HepG2 (cell line): Measurements from ENCODE around the gene MRPS31. TPM values are rescaled to one million over a fixed set of nuclear protein-coding genes. Genes with fewer than 3 reads are reported as not detected.

Source experiments
- ATAC-seq: fragments of 200-7000 bp; cut with Tn5 transposase; 3 replicates; pipeline ENCODE4 v1.9.1; 2020; ENCODE audit warnings: mild to moderate bottlenecking, moderate library complexity
- BruUV-seq: library from RNA; stranded (reverse); fragments of 400-500 nt; replicated peaks from 2 replicates; lab custom pipeline; 2021; lab: Mats Ljungman, UMichigan
- CTCF ChIA-PET: fragments of 300-600 bp; formaldehyde crosslinking; extraction: SDS; loops from one replicate; lab custom pipeline; 2021; ENCODE audit warnings: low total read pairs, inconsistent platforms, low intra/inter-chr PET ratio; lab: Yijun Ruan, JAX
- POLR2A ChIA-PET: fragments of 350-600 bp; sonication (Branson Sonifier 250); formaldehyde crosslinking; loops from one replicate; lab custom pipeline; 2020; ENCODE audit warnings: antibody characterized with exemption, inconsistent platforms; lab: Yijun Ruan, JAX
- DNase-seq: peaks from one replicate; pipeline ENCODE4 v3.0.0-alpha.2; 2015; ENCODE audit warnings: low spot score
- FAIRE-seq: peaks from 3 replicates; lab custom pipeline; 2011; peaks lifted over from hg19 to GRCh38; lab: Jason Lieb, UNC
- H2AFZ ChIP-seq: one replicate; pipeline ENCODE4 v1.6.1; 2011; ENCODE audit warnings: low read length, inconsistent platforms
- H3K27ac ChIP-seq: fragments of 300-600 bp; 3 replicates; pipeline ENCODE4 v1.8.0; 2011; ENCODE audit warnings: mixed run types, mild to moderate bottlenecking, mixed read lengths, low read length, inconsistent platforms; ENCODE audit not compliant: insufficient read depth; ENCODE audit errors: extremely low read length
- H3K27me3 ChIP-seq, 2 experiments: fragments of 200-600 bp in 1 of 2; 2 replicates in 1 of 2; 3 replicates in 1 of 2; pipeline versions ENCODE4 v1.6.0 to v1.8.0; 2011; ENCODE audit warnings: low read length in 2 of 2, mild to moderate bottlenecking in 2 of 2, moderate library complexity in 2 of 2, inconsistent platforms in 1 of 2; ENCODE audit not compliant: insufficient read depth in 2 of 2, control insufficient read depth in 1 of 2
- H3K36me3 ChIP-seq, 2 experiments: fragments of 200-600 bp in 1 of 2; replicated peaks in 1 of 2; 2 replicates in 1 of 2; 3 replicates in 1 of 2; pipeline versions ENCODE4 v1.5.1 to v1.8.0; 2011; ENCODE audit warnings: low read length in 2 of 2, inconsistent platforms in 1 of 2; ENCODE audit not compliant: insufficient read depth in 2 of 2, control insufficient read depth in 1 of 2
- H3K4me1 ChIP-seq: 2 replicates; pipeline ENCODE4 v1.5.1; 2012; ENCODE audit warnings: low read length, inconsistent platforms; ENCODE audit not compliant: insufficient read depth
- H3K4me2 ChIP-seq: 2 replicates; pipeline ENCODE4 v1.6.0; 2011; ENCODE audit warnings: low read depth, low read length, inconsistent platforms
- H3K4me3 ChIP-seq, 3 experiments: fragments of 200-600 bp in 1 of 3; sonication (generic), shearing (Covaris generic) in 1 of 3; replicated peaks in 1 of 3; 2 replicates each; pipeline ENCODE4 v1.5.1; 2011 to 2016; ENCODE audit warnings: low read length in 3 of 3, inconsistent platforms in 2 of 3, low read depth in 2 of 3, mild to moderate bottlenecking in 2 of 3, control low read depth in 1 of 3, mixed read lengths in 1 of 3; ENCODE audit not compliant: insufficient read depth in 1 of 3
- H3K79me2 ChIP-seq: one replicate; pipeline ENCODE4 v1.6.1; 2011; ENCODE audit warnings: low read length, inconsistent platforms; ENCODE audit not compliant: insufficient read depth
- H3K9ac ChIP-seq: 2 replicates; pipeline ENCODE4 v1.6.0; 2011; ENCODE audit warnings: mild to moderate bottlenecking, low read depth, low read length, inconsistent platforms; ENCODE audit not compliant: insufficient read depth
- H3K9me3 ChIP-seq: 2 replicates; pipeline ENCODE4 v1.5.1; 2012; ENCODE audit warnings: mild to moderate bottlenecking, low read length
- H4K20me1 ChIP-seq: 2 replicates; pipeline ENCODE4 v1.6.0; 2011; ENCODE audit warnings: inconsistent platforms, mild to moderate bottlenecking, low read length, moderate library complexity; ENCODE audit not compliant: insufficient read depth
- CHCHD3 ChIP-seq: sonication (generic); formaldehyde crosslinking; IDR thresholded peaks from 2 replicates; pipeline ENCODE4 v1.8.0; 2022; ENCODE audit warnings: mild to moderate bottlenecking, missing genetic modification reagents, moderate library complexity
- MTERF4 ChIP-seq: sonication (generic); formaldehyde crosslinking; IDR thresholded peaks from 2 replicates; pipeline ENCODE4 v1.8.0; 2023; ENCODE audit warnings: mild to moderate bottlenecking, missing genetic modification reagents
- MTF2 ChIP-seq: sonication (generic); formaldehyde crosslinking; IDR thresholded peaks from 2 replicates; pipeline ENCODE4 v1.5.0; 2020; ENCODE audit warnings: missing genetic modification reagents, borderline replicate concordance
- NFYC ChIP-seq: IDR thresholded peaks from 2 replicates; pipeline ENCODE4 v1.6.1; 2016; ENCODE audit warnings: missing genetic modification reagents, missing compliant biosample characterization
- ZNF326 ChIP-seq: sonication (generic); formaldehyde crosslinking; IDR thresholded peaks from 2 replicates; pipeline ENCODE4 v1.4.0; 2020; ENCODE audit warnings: missing genetic modification reagents, borderline replicate concordance
- ZNF510 ChIP-seq: sonication (generic); formaldehyde crosslinking; IDR thresholded peaks from 2 replicates; pipeline ENCODE4 v1.4.0; 2020; ENCODE audit warnings: low read depth, mild to moderate bottlenecking, missing genetic modification reagents
- WGBS: methylation state at CpG from one replicate; pipeline ENCODE4 v1.1.6; 2017; ENCODE audit warnings: low lambda C conversion rate; 5-methylcytosine and 5-hydroxymethylcytosine counted together
- in situ Hi-C: cut with HindIII; loops from 2 replicates; pipeline ENCODE4 v1.10.0; 2017; ENCODE audit warnings: low pct_unique_long_range_greater_than_20kb; ENCODE audit not compliant: extremely low pct_ligation_motif_present
- intact Hi-C: fragments of 100-400 bp; cut with micrococcal nuclease; formaldehyde crosslinking; loops from one replicate; pipeline ENCODE4 v1.10.0; 2022; ENCODE audit not compliant: unreplicated experiment
- polyA plus RNA-seq, 8 experiments: library from polyadenylated mRNA; depleted of rRNA in 3 of 8; stranded (reverse) in 7 of 8; unstranded in 1 of 8; fragments of >200 nt; fragmentation: Illumina TruSeq in 4 of 8; extraction: Trizol in 4 of 8; gene quantifications; 2 replicates each; pipeline versions ENCODE4 v1.2.1 to v1.2.3, GENCODE V29; 2011 to 2016; ENCODE audit warnings: low read depth in 4 of 8, missing spikeins in 1 of 8, mixed read lengths in 1 of 8; ENCODE audit not compliant: insufficient read depth in 1 of 8
- total RNA-seq, 5 experiments: library from RNA; depleted of rRNA; stranded (reverse); fragments of >200 nt; fragmentation: Illumina TruSeq; extraction: Trizol; gene quantifications; 2 replicates each; pipeline ENCODE4 v1.2.3, GENCODE V29; 2016; ENCODE audit warnings: low read depth in 1 of 5
- TF ChIP-seq, protein P1 (sequence below): sonication (generic); formaldehyde crosslinking; IDR thresholded peaks from 2 replicates; pipeline ENCODE4 v1.5.1; 2020; ENCODE audit warnings: missing genetic modification reagents, mild to moderate bottlenecking, borderline replicate concordance

The MRPS31 gene
- total and polyA plus RNA-seq, 2 of the 13 experiments (the other 11 are each of a cell fraction or from before 2014, with no cell fraction given), result 23.7 to 34.1 TPM

- TF ChIP-seq MTERF4 (CRISPR knock-in tag) (no peak), CHCHD3 (no peak), NFYC (CRISPR knock-in tag) (no peak), ZNF326 (CRISPR knock-in tag) (no peak), ZNF510 (CRISPR knock-in tag) (no peak), MTF2 (CRISPR knock-in tag) (no peak)
- TF ChIP-seq, protein P1, sequence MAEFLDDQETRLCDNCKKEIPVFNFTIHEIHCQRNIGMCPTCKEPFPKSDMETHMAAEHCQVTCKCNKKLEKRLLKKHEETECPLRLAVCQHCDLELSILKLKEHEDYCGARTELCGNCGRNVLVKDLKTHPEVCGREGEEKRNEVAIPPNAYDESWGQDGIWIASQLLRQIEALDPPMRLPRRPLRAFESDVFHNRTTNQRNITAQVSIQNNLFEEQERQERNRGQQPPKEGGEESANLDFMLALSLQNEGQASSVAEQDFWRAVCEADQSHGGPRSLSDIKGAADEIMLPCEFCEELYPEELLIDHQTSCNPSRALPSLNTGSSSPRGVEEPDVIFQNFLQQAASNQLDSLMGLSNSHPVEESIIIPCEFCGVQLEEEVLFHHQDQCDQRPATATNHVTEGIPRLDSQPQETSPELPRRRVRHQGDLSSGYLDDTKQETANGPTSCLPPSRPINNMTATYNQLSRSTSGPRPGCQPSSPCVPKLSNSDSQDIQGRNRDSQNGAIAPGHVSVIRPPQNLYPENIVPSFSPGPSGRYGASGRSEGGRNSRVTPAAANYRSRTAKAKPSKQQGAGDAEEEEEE, result no peak
- no peaks in the 10 kb centered on the region for H3K4me1 ChIP-seq
- H3K36me3 ChIP-seq, result no peaks in the 10 kb centered on the region
- no peaks in the 10 kb centered on the region for H3K79me2 ChIP-seq
- no peak for DNase-seq
- no peak overlapping the region for H2AFZ ChIP-seq
- no TSS peak for BruUV-seq
- FAIRE-seq, result no peak
- no peaks in the 10 kb centered on the region for H4K20me1 ChIP-seq
- no peak for ATAC-seq
- H3K9me3 ChIP-seq, result no peaks in the 10 kb centered on the region
- no peak overlapping the region for H3K4me2 ChIP-seq
- H3K9ac ChIP-seq, result no peak overlapping the region
- 33% methylated on average over 3 of the region's 3 CpGs for WGBS
- intact Hi-C loops, result no loop called here
- CTCF ChIA-PET, result no interaction called here
- H3K27ac ChIP-seq, result no peak overlapping the region
- H3K4me3 ChIP-seq, result no peak overlapping the region
- in situ Hi-C loops, result loop anchor here (10.0 to 25.0 kb wide), 2 partner anchors 901 to 1014 kb away; no protein-coding TSS in a partner anchor
- POLR2A ChIA-PET, result no interaction called here
- H3K27me3 ChIP-seq, result no peaks in the 10 kb centered on the region
These were observed 82.2 kb downstream of the MRPS31 start for GRCh38 chr13:40688781-40689180.
